Inflammatory macrophage treated with lipopolysaccharide for 1 hour (primary cell): Measurements from ENCODE around the gene ERC1.
"Not testable (repeated sequence)": the region's sequence is repeated elsewhere in the genome, so short reads cannot be mapped to it uniquely, and the experiment has no call there.

ENCODE experiments used
- DNase-seq, 2 donors: peaks; one replicate each; pipeline ENCODE4 v3.0.0-alpha.2; 2020 to 2022

The ERC1 gene

GRCh38 chr12:1131811-1132224 lies 140.8 kb downstream of the ERC1 start:
- no peak for DNase-seq

- no peak for DNase-seq
Observed at GRCh38 chr12:1132311-1132710, 141.3 kb downstream of the ERC1 start.

GRCh38 chr12:1138691-1139090 lies 147.7 kb downstream of the ERC1 start:
- DNase-seq: no peak

DNA sequence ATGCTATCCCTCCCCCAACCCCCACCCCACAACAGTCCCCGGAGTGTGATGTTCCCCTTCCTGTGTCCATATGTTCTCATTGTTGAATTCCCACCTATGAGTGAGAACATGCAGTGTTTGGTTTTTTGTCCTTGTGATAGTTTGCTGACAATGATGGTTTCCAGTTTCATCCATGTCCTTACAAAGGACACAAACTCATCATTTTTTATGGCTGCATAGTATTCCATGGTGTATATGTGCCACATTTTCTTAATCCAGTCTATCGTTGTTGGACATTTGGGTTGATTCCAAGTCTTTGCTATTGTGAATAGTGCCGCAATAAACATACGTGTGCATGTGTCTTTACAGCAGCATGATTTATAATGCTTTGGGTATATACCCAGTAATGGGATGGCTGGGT lies 155.7 kb downstream of the ERC1 start:
- not testable (repeated sequence) for DNase-seq

- DNase-seq: peak in 1 of 2 donors; percentile 44
Observed at GRCh38 chr12:1147821-1148220, 156.8 kb downstream of the ERC1 start.

GRCh38 chr12:1157046-1157445 lies 166.0 kb downstream of the ERC1 start:
- no peak for DNase-seq

DNA sequence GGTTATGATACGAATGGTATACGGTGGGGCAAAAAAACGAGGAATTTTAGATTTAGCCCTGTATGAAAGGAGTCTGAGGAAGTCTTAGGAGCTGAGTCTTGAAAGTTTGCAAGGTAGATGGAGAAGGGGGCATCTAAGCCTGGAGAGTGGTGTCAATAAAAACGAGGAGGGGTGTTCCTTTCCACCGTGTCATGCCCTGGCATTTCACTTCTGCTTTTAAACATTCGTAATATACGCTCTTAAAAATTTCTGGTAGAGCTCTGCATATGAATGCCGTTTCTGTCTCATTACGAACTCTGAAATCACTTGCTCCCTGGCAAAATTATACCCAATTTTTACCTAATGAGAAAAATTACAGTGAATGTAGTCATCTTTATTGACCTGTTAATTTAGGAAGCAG lies 170.2 kb downstream of the ERC1 start:
- DNase-seq: peak in 1 of 2 donors; percentile 6

- no peak for DNase-seq
Observed at GRCh38 chr12:1162081-1162760, 171.2 kb downstream of the ERC1 start.

- DNase-seq: no peak
Observed at GRCh38 chr12:1167784-1168183, 176.8 kb downstream of the ERC1 start.

DNA sequence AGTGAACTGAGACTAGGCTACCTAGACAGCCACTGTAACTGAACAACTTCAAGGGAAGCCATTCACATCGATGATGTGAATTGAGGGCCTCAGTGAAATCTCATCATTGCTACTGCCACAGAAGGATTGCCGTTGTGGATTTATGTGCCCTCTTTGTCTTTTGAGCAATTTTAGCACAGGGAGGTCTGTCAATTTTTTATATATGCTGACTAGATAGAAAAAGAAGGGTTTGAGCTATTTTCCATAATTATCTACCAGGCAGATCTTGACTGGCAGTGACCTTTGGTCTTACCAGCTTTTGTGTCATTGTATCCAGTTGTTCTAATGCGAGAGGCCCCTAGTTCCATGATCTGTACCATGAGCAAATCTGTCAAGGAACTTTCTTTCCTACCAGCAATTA lies 179.4 kb downstream of the ERC1 start:
- no peak for DNase-seq

DNA sequence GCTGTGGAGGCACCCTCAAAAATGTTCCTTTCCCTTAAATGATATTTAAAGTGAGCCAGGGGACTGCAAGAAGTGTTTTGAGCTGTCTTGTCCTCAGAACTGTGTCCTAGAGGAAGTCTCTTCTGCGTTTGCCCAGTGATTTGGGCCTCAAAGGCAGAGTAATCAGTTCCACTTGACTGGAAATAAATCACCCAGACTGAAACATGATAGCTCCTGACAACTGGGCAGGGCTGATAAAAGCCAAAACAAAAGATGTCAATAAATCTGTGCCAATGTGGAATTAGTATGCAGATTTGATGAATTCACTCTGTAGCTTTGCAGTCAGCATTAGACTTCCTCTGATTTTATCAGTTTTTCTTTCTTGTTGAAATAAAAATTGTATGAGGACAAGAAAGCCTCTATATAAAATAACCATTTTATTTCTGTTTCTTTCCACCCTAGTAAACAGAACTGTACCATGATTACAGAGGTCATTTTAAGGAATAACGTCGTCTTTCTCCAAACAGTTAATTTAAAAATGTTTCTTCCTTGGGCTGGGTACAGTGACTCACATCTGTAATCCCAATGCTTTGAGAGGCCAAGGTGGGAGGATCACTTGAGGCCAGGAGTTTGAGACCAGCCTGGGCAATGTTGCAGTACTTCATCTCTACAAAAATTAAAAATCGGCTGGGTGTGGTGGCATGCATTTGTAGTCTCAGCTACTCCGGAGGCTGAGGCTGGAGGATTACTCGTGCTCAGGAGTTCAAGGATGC lies 180.8 kb downstream of the ERC1 start:
- no peak for DNase-seq

GRCh38 chr12:1173781-1174617 lies 183.0 kb downstream of the ERC1 start:
- DNase-seq: no peak

GRCh38 chr12:1174659-1175058 lies 183.6 kb downstream of the ERC1 start:
- no peak for DNase-seq

GRCh38 chr12:1176191-1176590 lies 185.2 kb downstream of the ERC1 start:
- no peak for DNase-seq

GRCh38 chr12:1179128-1179527 lies 188.1 kb downstream of the ERC1 start:
- no peak for DNase-seq

GRCh38 chr12:1182069-1182468 lies 191.0 kb downstream of the ERC1 start:
- no peak for DNase-seq

- no peak for DNase-seq
Observed at GRCh38 chr12:1184402-1184801, 193.4 kb downstream of the ERC1 start.

DNA sequence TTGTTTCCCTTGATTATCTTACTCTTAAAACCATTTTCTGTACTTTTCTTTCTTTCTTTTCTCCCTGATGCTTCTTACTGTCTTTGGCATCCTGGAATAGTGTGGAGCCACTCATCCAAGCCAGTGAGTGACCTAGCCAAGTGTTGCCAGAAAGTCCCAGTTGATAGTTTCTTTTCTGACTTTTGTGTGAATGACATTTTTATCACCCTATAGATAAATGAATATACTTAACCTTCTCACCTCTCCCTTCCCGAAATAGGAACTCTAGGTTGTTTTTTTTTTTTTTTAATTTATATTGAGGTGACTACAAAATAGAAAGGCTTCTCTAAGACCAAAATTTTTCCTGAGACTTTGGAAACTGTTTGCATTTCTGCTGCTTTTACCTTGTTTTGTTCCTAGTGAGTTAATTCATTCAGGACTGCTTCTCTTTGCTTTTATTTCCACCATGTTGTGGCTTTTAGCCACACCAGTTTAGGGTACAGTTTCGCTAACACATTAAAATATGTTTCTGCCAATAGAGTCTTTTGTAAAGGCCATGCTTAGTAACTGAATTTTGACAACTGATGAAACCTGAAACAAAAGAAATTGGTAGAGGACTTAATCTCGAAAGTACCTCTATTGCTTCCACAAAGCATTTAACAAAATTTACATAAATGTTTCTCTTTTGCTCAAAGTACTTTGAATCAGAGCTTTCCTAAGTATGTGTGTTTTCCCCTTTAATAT lies 194.6 kb downstream of the ERC1 start:
- no peak for DNase-seq

- no peak for DNase-seq
Observed at GRCh38 chr12:1186298-1186697, 195.3 kb downstream of the ERC1 start.

DNA sequence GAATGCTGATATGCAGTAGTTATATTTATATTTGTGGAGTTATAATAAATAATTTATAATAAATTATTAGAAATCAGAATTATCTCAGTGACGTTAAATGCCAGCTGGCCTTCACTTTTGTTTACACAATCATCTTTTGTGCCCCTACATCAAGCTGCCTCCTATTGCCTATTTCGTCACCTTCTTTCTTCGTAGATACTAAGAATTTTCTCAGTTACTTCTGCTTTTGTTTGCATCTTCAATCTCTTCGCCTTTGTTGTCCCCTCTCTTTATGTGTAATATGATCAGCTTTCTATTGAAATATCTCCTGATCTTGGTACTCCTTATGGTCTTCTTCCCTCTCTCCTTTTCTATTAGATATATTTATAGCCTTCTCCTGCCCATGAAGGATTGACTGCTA lies 197.0 kb downstream of the ERC1 start:
- peak in 1 of 2 donors; percentile 50 for DNase-seq

- DNase-seq: no peak
Observed at GRCh38 chr12:1189163-1189562, 198.1 kb downstream of the ERC1 start.

DNA sequence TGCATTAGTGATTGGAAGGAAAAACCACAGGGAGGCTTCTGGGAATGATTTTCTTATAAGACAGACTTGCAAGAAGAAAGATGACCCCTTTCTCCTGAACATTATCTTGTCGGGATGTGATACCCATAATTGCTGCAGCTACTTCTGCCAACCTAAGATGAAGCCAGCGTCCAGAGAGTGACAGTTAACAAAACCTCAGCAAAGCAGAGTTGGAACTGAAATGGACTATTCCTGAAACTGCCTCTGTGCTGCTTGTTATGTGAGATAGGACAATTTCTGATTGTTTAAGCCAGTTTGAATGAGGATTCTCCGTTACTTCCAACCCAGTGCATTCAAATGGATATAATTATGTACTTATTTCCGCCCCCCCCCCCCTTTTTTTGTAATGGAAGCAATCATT lies 204.5 kb downstream of the ERC1 start:
- no peak for DNase-seq
